ENCODE measurements around the gene UBXN1.

GRCh38 chr11:62664405-62665074 is 14.3 kb downstream of the UBXN1 start:
- no peak for TF ChIP-seq CTCF (IDR thresholded peaks at IDR 0.05)
- no peak for TF ChIP-seq POLR2A (IDR thresholded peaks at IDR 0.05)
- TF ChIP-seq POLR2AphosphoS5 (IDR thresholded peaks at IDR 0.05) = no peak

All from breast epithelium (tissue), 3 donors.